ENCODE data around the gene ATP9A.

- TF ChIP-seq EZH2 (IDR thresholded peaks at IDR 0.05; ENCODE audit: low read depth) (no peak), CTCF (conservative IDR thresholded peaks at IDR 0.05) (no peak)
Observed at GRCh38 chr20:51792960-51793359, 24.8 kb upstream of the ATP9A start.
